Vagina (tissue), 2 donors: ENCODE measurements around the gene SPRY4.

ENCODE experiments used
- POLR2A ChIP-seq, 2 donors: fragments of 450-650 bp; IDR thresholded peaks; one replicate each; pipeline ENCODE4 v1.6.1; 2017; ENCODE audit warnings: antibody characterized with exemption in 2 of 2, mild to moderate bottlenecking in 2 of 2, moderate library complexity in 2 of 2
- TF ChIP-seq, protein P1 (sequence below), 3 experiments: fragments of 450-650 bp in 2 of 3; fragments of 200-600 bp in 1 of 3; sonication (generic) in 1 of 3; IDR thresholded peaks; one replicate each; pipeline ENCODE4 v1.5.1; 2017 to 2019; ENCODE audit warnings: antibody characterized with exemption in 3 of 3, mild to moderate bottlenecking in 2 of 3, moderate library complexity in 2 of 3

DNA sequence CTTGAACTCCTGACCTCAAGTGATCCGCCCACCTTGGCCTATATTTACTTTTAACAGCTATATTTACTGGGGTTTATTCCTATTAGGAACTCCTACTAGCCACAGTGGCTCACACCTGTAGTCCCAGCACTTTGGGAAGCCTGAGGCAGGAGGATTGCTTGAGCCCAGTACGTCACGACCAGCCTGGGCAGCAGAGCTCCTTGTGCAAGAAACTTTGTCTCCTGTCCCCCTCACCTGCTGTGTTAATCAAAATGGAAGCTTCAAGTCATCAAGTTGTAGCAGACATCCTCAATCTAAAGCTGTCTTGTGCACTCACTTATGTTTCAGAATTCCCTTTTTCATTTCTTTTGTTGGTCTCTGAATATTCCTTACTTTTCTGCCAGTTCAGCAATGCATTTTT, 15.0 kb upstream of the SPRY4 start:
- TF ChIP-seq, protein P1, sequence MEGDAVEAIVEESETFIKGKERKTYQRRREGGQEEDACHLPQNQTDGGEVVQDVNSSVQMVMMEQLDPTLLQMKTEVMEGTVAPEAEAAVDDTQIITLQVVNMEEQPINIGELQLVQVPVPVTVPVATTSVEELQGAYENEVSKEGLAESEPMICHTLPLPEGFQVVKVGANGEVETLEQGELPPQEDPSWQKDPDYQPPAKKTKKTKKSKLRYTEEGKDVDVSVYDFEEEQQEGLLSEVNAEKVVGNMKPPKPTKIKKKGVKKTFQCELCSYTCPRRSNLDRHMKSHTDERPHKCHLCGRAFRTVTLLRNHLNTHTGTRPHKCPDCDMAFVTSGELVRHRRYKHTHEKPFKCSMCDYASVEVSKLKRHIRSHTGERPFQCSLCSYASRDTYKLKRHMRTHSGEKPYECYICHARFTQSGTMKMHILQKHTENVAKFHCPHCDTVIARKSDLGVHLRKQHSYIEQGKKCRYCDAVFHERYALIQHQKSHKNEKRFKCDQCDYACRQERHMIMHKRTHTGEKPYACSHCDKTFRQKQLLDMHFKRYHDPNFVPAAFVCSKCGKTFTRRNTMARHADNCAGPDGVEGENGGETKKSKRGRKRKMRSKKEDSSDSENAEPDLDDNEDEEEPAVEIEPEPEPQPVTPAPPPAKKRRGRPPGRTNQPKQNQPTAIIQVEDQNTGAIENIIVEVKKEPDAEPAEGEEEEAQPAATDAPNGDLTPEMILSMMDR (IDR thresholded peaks at IDR 0.05), result no peak
- TF ChIP-seq POLR2A (IDR thresholded peaks at IDR 0.05), result no peak
